Natural killer cell treated with Interleukin-12 subunit alpha and Interleukin-12 subunit beta and Interleukin-15 and Interleukin-18, amount 100 ng/mL, for 72 hours (primary cell): ENCODE data around the gene PBX2. TPM values are rescaled to one million over a fixed set of nuclear protein-coding genes. Genes with fewer than 3 reads are reported as not detected.

ENCODE experiments used
- ATAC-seq, 2 donors: fragments of 150-1000 bp; cut with Tn5 transposase in 1 of 2; sonication (Bioruptor Pico), chemical (Tn5 transposase) in 1 of 2; 2 replicates each; pipeline ENCODE4 v1.10.0; 2021
- DNase-seq: peaks from one replicate; pipeline ENCODE4 v3.0.0; 2022; ENCODE audit warnings: low spot score
- H3K27ac Mint-ChIP-seq, 2 donors: 1 replicate in 1 of 2; 2 replicates in 1 of 2; pipeline ENCODE4 v1.8.0; 2022; ENCODE audit warnings: mixed read lengths in 2 of 2, mild to moderate bottlenecking in 1 of 2, moderate library complexity in 1 of 2
- H3K27me3 Mint-ChIP-seq, 2 donors: 1 replicate in 1 of 2; 2 replicates in 1 of 2; pipeline ENCODE4 v1.8.0; 2022; ENCODE audit warnings: mixed read lengths in 2 of 2
- H3K36me3 Mint-ChIP-seq: one replicate; pipeline ENCODE4 v1.8.0; 2022; ENCODE audit warnings: mixed read lengths
- H3K4me1 Mint-ChIP-seq, 2 donors: 1 replicate in 1 of 2; 2 replicates in 1 of 2; pipeline ENCODE4 v1.8.0; 2022; ENCODE audit warnings: low read depth in 2 of 2, mixed read lengths in 2 of 2, mild to moderate bottlenecking in 1 of 2
- H3K4me3 Mint-ChIP-seq: one replicate; pipeline ENCODE4 v1.8.0; 2022; ENCODE audit warnings: mixed read lengths
- H3K9me3 Mint-ChIP-seq: 2 replicates; pipeline ENCODE4 v1.8.0; 2022; ENCODE audit warnings: mixed read lengths
- total RNA-seq, 2 donors: library from RNA; stranded (reverse); gene quantifications; one replicate each; pipeline ENCODE4 v1.2.3, GENCODE V29; 2022

PBX2 gene
- total RNA-seq, 2 donors from 2014 or later, result 64.1 to 89.4 TPM

DNA sequence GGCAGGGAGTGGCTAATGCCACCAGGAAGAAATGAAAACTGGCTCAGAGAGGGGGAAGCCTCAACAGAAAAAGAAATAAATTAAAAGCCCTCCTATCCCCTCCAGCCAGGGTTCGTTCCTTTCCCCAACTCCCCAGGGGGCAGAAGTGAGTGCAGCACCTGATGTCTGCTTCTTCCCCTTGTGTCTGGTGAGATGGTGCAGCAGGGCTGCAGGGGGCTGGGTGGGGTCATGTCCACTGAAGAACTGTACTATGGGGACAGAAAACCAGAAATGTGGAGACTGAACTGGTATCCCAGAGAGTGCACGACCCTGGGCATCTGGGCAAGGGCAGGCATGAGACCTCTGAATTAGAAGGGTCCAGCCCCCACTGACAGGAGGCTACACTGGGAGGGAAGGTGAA lies 21.7 kb downstream of the PBX2 start:
- no peaks in the 10 kb centered on the region for H3K36me3 Mint-ChIP-seq

GRCh38 chr6:32167761-32168262 lies 22.2 kb downstream of the PBX2 start:
- H3K4me3 Mint-ChIP-seq, result no peak overlapping the region
- no peaks in the 10 kb centered on the region for H3K36me3 Mint-ChIP-seq
- H3K27ac Mint-ChIP-seq, result no peak overlapping the region
- DNase-seq (no peak), ATAC-seq (no peak)
- no peaks in the 10 kb centered on the region for H3K27me3 Mint-ChIP-seq
- H3K9me3 Mint-ChIP-seq, result no peaks in the 10 kb centered on the region
- peaks cover 5 to 15% of the 10 kb centered on the region in 2 donors for H3K4me1 Mint-ChIP-seq

More for the DNA sequence above, 21.7 kb downstream of the PBX2 start:
- Mint-ChIP-seq H3K4me1 (peaks cover 5 to 16% of the 10 kb centered on the region in 2 donors), H3K9me3 (no peaks in the 10 kb centered on the region), H3K27me3 (no peaks in the 10 kb centered on the region), H3K27ac (peak overlapping the region in 1 of 2 donors; percentile 48), H3K4me3 (no peak overlapping the region)
- ATAC-seq, result no peak
- DNase-seq, result no peak

GRCh38 chr6:32167154-32167760 lies 22.7 kb downstream of the PBX2 start:
- no peaks in the 10 kb centered on the region for H3K9me3 Mint-ChIP-seq
- H3K27me3 Mint-ChIP-seq, result no peaks in the 10 kb centered on the region
- DNase-seq, result no peak
- H3K4me3 Mint-ChIP-seq, result no peak overlapping the region
- H3K36me3 Mint-ChIP-seq, result no peaks in the 10 kb centered on the region
- H3K4me1 Mint-ChIP-seq, result peaks cover 5 to 12% of the 10 kb centered on the region in 2 donors
- no peak for ATAC-seq
- H3K27ac Mint-ChIP-seq, result no peak overlapping the region

DNA sequence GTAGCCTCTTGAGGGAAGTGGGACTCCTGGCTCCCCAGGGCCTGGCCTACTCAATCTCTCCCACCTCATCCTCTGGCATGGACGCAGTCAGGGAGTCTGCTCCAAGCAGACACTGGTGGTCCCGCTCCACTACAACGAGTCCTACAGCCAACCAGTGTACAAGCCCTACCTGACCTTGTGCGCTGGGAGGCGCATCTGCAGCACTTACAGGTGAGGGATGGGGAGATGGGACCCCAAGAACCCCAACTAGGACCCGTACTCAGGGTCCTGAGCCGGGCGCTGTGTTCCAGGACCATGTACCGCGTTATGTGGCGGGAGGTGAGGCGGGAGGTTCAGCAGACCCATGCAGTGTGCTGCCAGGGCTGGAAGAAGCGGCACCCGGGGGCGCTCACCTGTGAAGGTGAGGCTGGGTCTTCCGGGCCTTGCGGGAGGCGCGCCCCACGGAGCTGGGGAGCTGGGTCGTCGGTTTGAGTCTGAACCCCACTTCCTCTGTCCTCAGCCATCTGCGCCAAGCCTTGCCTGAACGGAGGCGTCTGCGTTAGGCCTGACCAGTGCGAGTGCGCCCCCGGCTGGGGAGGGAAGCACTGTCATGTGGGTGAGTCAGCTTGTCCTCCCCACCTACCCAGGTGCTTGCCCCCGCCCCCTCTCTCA lies 23.5 kb downstream of the PBX2 start:
- no peak for ATAC-seq

DNA sequence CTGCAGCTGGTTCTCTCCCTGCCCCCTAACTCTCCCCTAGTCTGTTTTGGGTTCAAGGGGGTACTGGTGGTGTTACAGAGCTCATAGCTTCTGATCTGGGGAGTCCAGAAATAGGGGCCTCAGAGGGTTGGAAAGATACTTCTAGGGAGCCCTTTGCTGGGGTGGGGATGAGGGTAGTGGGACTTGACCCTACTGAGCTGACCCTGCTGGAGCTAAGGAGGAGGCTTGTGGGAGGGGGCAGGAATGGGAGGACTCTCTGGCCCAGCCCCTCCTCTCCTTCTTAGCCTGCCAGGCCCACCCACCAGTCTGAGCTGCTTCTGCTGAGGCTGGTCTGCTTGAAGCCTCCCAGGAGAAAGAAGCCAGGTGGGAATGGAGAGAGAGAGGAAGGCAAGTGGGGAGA lies 25.7 kb downstream of the PBX2 start, which contains the start of gene EGFL8:
EGFL8 (plus strand) TSS at position 301 of the 400 bp plus-strand sequence. CDS start 1,571 bp downstream, outside the sequence.
- no peaks in the 10 kb centered on the region for H3K27me3 Mint-ChIP-seq
- H3K4me1 Mint-ChIP-seq, result peaks cover 0 to 3% of the 10 kb centered on the region in 2 donors
- DNase-seq (no peak), ATAC-seq (no peak)
- H3K4me3 Mint-ChIP-seq, result no peak within 1 kb of the TSS
- H3K27ac Mint-ChIP-seq, result no peak within 1 kb of the TSS
- no peaks in the 10 kb centered on the region for H3K9me3 Mint-ChIP-seq
- H3K36me3 Mint-ChIP-seq, result no peaks in the 10 kb centered on the region

More for the DNA sequence above, 23.5 kb downstream of the PBX2 start:
- no peak overlapping the region for H3K4me3 Mint-ChIP-seq
- no peaks in the 10 kb centered on the region for H3K27me3 Mint-ChIP-seq
- H3K9me3 Mint-ChIP-seq, result no peaks in the 10 kb centered on the region
- H3K36me3 Mint-ChIP-seq, result no peaks in the 10 kb centered on the region
- peaks cover 5 to 12% of the 10 kb centered on the region in 2 donors for H3K4me1 Mint-ChIP-seq
- no peak for DNase-seq
- no peak overlapping the region for H3K27ac Mint-ChIP-seq

DNA sequence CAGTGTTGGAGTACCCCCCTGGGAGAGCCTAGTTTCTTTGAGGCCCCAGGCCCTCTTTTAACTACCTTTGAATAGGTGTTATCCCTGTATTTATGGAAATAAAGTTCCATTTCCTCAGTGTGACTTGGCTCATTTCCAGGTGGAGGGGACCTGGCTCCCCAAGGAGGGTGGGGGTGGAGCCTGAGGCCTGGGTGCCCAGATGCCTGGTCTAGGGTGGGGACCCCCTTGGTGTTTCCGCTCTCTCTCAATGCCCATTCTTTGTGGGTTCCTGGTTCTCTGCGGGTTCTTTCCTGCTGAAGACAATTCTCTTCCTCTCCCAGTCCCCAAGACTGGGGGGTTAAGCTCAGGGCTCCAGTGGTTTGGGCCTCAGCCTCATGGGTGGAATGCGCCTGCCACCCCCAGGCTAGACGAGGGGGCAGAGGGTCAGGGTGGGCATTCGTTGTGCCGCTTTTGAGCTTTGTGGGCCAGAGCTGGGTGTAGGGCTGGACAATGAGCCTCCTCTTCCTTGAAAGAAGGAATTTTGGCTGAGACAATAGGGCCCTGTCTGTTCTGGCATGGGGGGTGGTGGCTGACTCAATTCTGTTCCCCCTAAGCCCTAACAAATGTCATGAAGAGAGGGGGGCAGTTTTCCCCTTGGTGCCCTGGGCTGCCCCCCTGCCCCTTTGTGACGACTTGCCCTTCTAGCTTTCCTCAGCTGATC lies 26.3 kb downstream of the PBX2 start:
- no peak for ATAC-seq
- no peak overlapping the region for H3K27ac Mint-ChIP-seq
- H3K4me3 Mint-ChIP-seq, result no peak overlapping the region
- no peaks in the 10 kb centered on the region for H3K27me3 Mint-ChIP-seq
- H3K36me3 Mint-ChIP-seq, result no peaks in the 10 kb centered on the region
- H3K4me1 Mint-ChIP-seq, result peaks cover 0 to 3% of the 10 kb centered on the region in 2 donors
- H3K9me3 Mint-ChIP-seq, result no peaks in the 10 kb centered on the region
- peak; percentile 38 for DNase-seq

GRCh38 chr6:32158052-32158451 lies 31.9 kb downstream of the PBX2 start:
- ATAC-seq (no peak), DNase-seq (no peak)
- peaks cover 23 to 28% of the 10 kb centered on the region in 2 donors for H3K4me1 Mint-ChIP-seq
- H3K27me3 Mint-ChIP-seq, result no peaks in the 10 kb centered on the region
- H3K36me3 Mint-ChIP-seq, result peaks cover 13% of the 10 kb centered on the region
- no peaks in the 10 kb centered on the region for H3K9me3 Mint-ChIP-seq
- H3K27ac Mint-ChIP-seq, result peak overlapping the region in 1 of 2 donors; percentile 62
- H3K4me3 Mint-ChIP-seq, result no peak overlapping the region

- H3K4me1 Mint-ChIP-seq, result peaks cover 23 to 35% of the 10 kb centered on the region in 2 donors
- no peak for ATAC-seq
- no peak overlapping the region for H3K4me3 Mint-ChIP-seq
- no peak overlapping the region for H3K27ac Mint-ChIP-seq
- no peaks in the 10 kb centered on the region for H3K9me3 Mint-ChIP-seq
- H3K36me3 Mint-ChIP-seq, result peaks cover 13% of the 10 kb centered on the region
- DNase-seq, result no peak
- H3K27me3 Mint-ChIP-seq, result no peaks in the 10 kb centered on the region
These were observed 33.1 kb downstream of the PBX2 start for GRCh38 chr6:32156891-32157290.

DNA sequence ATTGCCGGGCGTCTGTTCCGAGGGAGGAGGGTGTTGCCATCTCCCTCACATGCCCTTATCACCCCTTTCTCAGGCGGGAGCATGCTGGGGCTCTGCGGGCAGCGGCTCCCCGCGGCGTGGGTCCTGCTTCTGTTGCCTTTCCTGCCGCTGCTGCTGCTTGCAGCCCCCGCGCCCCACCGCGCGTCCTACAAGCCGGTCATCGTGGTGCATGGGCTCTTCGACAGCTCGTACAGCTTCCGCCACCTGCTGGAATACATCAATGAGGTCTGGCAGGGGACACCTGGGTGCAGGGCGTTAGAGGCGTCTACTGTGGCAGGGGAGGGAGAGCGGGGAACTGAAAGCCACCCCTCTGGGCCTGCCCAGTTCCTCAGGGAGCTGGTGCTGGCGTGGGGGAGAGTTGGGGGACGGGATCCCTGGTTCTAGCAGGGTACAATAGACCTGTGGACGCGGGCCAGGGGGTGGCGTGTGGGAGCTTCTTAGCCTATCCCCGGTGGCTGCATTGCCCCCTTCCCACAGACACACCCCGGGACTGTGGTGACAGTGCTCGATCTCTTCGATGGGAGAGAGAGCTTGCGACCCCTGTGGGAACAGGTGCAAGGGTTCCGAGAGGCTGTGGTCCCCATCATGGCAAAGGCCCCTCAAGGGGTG lies 35.4 kb downstream of the PBX2 start:
- peak overlapping the region; percentile 79 to 92 for H3K27ac Mint-ChIP-seq
- peaks cover 13% of the 10 kb centered on the region for H3K36me3 Mint-ChIP-seq
- H3K9me3 Mint-ChIP-seq, result no peaks in the 10 kb centered on the region
- ATAC-seq (peak; percentile 82), DNase-seq (peak; percentile 65)
- H3K4me1 Mint-ChIP-seq, result peaks cover 36 to 49% of the 10 kb centered on the region in 2 donors
- H3K27me3 Mint-ChIP-seq, result peaks cover 15 to 20% of the 10 kb centered on the region in 2 donors
- H3K4me3 Mint-ChIP-seq, result peak overlapping the region; percentile 99

DNA sequence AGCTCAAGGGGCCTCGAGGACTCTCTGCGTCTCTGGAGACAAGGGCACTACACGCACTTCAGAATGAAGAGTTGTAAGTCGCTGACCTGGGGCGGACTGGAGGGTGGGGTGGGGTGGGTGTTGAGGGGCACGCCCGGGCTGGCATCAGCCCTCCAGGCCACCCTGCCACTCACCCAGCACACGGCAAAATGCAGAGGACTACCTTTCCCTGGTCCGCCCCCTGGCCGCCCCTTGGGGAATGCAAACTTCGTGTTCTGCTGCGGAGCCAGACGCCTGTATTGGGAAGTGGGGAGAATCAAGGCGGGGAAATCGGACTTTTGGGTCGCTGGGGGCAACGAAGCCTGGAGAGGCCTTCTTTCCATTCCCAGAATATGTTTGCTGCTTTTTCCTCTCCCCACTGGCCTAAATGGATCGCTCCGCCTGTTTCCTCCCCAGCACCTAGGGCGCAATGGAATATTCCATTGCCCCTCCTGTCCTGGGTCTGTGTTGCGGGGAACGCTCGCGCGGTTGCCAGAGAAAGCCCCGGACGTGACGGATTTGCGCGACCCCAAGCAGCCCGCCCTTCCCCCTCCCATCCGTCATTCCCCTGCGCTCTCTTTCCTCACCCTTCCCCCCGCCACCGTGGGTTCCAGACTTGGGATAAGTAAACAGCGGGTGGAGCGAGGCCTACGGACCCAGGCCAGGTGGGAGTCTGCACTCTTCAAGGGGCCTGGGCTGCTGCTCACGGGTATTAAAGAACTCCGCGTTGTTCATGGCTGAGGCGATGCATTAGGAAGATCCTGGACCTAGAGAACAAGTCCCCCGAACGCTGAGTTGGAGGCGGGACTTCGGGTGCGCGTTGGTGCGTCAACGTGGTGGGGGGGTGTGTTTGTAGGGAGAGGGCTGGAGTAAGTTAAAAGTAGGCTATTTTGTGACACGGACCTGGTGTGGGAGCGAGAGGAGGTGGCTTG lies 36.2 kb downstream of the PBX2 start, which contains the start of gene PPT2:
PPT2 (plus strand) TSS at position 578 of the 950 bp plus-strand sequence. CDS start 454 bp downstream, outside the sequence.
- H3K27ac Mint-ChIP-seq, result peak within 1 kb of the TSS; percentile 79 to 92
- peaks cover 39 to 52% of the 10 kb centered on the region in 2 donors for H3K4me1 Mint-ChIP-seq
- ATAC-seq, result peak; percentile 84 to 86

DNA sequence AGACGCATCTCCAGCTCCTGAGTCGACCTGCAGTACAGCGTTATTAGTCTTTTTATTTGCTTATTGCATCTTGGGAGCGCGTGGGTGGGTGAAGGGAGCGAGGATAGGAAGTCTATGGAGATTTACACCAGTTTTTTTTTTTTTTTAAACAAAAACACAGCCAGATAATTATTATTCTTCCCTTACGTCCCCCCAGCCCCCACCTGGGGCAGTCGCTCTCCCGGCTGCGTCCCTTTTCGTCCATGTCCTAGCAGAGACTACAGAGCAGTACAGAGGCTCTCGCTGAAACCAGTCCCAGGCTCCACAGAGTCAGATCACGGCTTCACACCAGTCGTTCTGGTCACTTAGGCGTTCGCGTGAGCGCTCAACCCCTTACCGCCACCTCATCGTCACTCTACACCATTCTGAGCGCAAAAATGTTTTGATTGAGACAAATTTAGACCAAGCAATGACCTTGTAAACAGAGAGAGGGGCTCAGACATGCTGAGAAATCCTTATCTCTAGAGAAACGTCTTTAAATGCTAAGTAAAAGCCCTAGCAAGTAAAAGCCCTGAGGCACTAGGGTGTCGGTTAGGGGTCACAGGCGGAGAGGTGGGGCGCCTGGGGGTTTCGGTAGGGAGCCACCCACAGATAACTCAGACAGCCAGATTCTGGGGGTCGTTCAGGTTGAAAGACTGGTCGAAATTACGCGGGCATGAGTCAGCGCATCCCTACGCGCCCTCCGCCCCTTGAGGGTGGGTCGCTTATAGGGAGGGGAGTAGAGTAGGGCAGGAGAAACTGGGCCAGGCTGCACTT lies 37.0 kb downstream of the PBX2 start:
- Mint-ChIP-seq H3K4me1 (peaks cover 48 to 61% of the 10 kb centered on the region in 2 donors), H3K9me3 (no peaks in the 10 kb centered on the region), H3K27ac (peak overlapping the region; percentile 76 to 79), H3K36me3 (peaks cover 7% of the 10 kb centered on the region), H3K4me3 (peak overlapping the region; percentile 99), H3K27me3 (peaks cover 26 to 31% of the 10 kb centered on the region in 2 donors)
- ATAC-seq (no peak), DNase-seq (no peak)

More for the DNA sequence above, 36.2 kb downstream of the PBX2 start, which contains the start of gene PPT2:
- peaks cover 13% of the 10 kb centered on the region for H3K36me3 Mint-ChIP-seq
- H3K9me3 Mint-ChIP-seq, result no peaks in the 10 kb centered on the region
- peak within 1 kb of the TSS; percentile 99 for H3K4me3 Mint-ChIP-seq
- H3K27me3 Mint-ChIP-seq, result peaks cover 18 to 22% of the 10 kb centered on the region in 2 donors
- peak; percentile 84 for DNase-seq
